Lung (tissue), 12 donors: ENCODE results near the gene TRIM71. TPM values are rescaled to one million over a fixed set of nuclear protein-coding genes. Genes with fewer than 3 reads are reported as not detected.

Experiments used
- ATAC-seq: fragments of 200-7000 bp; cut with Tn5 transposase; one replicate; pipeline ENCODE4 v1.9.1; 2020; ENCODE audit warnings: moderate number of reproducible peaks; ENCODE audit not compliant: insufficient read depth, low FRiP score
- DNase-seq, 3 donors: peaks; one replicate each; pipeline ENCODE4 v3.0.0-alpha.2; 2013 to 2017
- H3K27ac ChIP-seq, 2 donors: one replicate each; pipeline ENCODE4 v1.5.1; 2013; ENCODE audit warnings: mild to moderate bottlenecking in 2 of 2, moderate library complexity in 2 of 2, control low read depth in 1 of 2, inconsistent platforms in 1 of 2, low read depth in 1 of 2, low read length in 1 of 2
- H3K27me3 ChIP-seq, 3 donors: one replicate each; pipeline ENCODE4 v1.5.1; 2013; ENCODE audit warnings: low read length in 2 of 3; ENCODE audit not compliant: control insufficient read depth in 3 of 3, insufficient read depth in 3 of 3
- H3K36me3 ChIP-seq, 4 donors: one replicate each; pipeline ENCODE4 v1.5.1; 2013; ENCODE audit warnings: low read length in 4 of 4, mild to moderate bottlenecking in 1 of 4, moderate library complexity in 1 of 4; ENCODE audit not compliant: control insufficient read depth in 4 of 4, insufficient read depth in 4 of 4
- H3K4me1 ChIP-seq, 5 donors: one replicate each; pipeline ENCODE4 v1.5.1; 2013; ENCODE audit warnings: low read length in 5 of 5, mild to moderate bottlenecking in 2 of 5, moderate library complexity in 1 of 5; ENCODE audit not compliant: control insufficient read depth in 5 of 5, insufficient read depth in 5 of 5
- H3K4me3 ChIP-seq: one replicate; pipeline ENCODE4 v1.5.1; 2013; ENCODE audit warnings: mild to moderate bottlenecking, control low read depth, moderate library complexity
- H3K9ac ChIP-seq, 2 donors: one replicate each; pipeline ENCODE4 v1.5.1; 2013; ENCODE audit warnings: low read length in 2 of 2, control low read depth in 1 of 2; ENCODE audit not compliant: insufficient read depth in 1 of 2
- H3K9me3 ChIP-seq, 4 donors: one replicate each; pipeline ENCODE4 v1.5.1; 2013; ENCODE audit warnings: low read length in 3 of 4, mild to moderate bottlenecking in 1 of 4, moderate library complexity in 1 of 4; ENCODE audit not compliant: control insufficient read depth in 4 of 4, insufficient read depth in 3 of 4
- CTCF ChIP-seq: IDR thresholded peaks from 2 replicates; pipeline ENCODE4 v1.5.1; 2012; ENCODE audit warnings: mild to moderate bottlenecking; ENCODE audit errors: control extremely low read depth, extremely low read depth
- WGBS, 2 donors: extraction: QIAGEN DNeasy Blood & Tissue Kit; methylation state at CpG; one replicate each; pipeline ENCODE4 v1.1.7; 2013; 5-methylcytosine and 5-hydroxymethylcytosine counted together
- polyA plus RNA-seq, 2 donors: library from polyadenylated mRNA; stranded (reverse); fragments of 200-250 nt; gene quantifications; one replicate each; pipeline ENCODE4 v1.2.1, GENCODE V29; 2013
- total RNA-seq, 2 donors: library from RNA; depleted of rRNA in 1 of 2; stranded (reverse); fragments of >200 nt in 1 of 2; gene quantifications; one replicate each; pipeline ENCODE4 v1.2.1, GENCODE V29; 2014 to 2021
- donor health status: control.
- donor health status: control.
- donor health status: Bipolar disorder and iron deficiency.
- donor health status: healthy.
- donor health status: DM: yes; HTN: yes; CAD: no.

TRIM71 gene
- total and polyA plus RNA-seq, 4 donors: 0.45 to 9.9 (median 2.0) TPM

- Histone ChIP-seq H3K4me1 (peaks cover 0 to 20% (median 14%) of the 10 kb centered on the region in 5 donors), H3K9ac (no peak overlapping the region), H3K9me3 (no peaks in the 10 kb centered on the region), H3K27me3 (no peaks in the 10 kb centered on the region), H3K36me3 (no peaks in the 10 kb centered on the region), H3K4me3 (no peak overlapping the region), H3K27ac (no peak overlapping the region)
- DNase-seq (no peak), ATAC-seq (no peak)
- no peak for TF ChIP-seq CTCF
- 86 to 92% methylated on average over 5 of the region's 5 CpGs for WGBS, 2 donors
Observed at GRCh38 chr3:32876920-32877319, 59.1 kb downstream of the TRIM71 start.

DNA sequence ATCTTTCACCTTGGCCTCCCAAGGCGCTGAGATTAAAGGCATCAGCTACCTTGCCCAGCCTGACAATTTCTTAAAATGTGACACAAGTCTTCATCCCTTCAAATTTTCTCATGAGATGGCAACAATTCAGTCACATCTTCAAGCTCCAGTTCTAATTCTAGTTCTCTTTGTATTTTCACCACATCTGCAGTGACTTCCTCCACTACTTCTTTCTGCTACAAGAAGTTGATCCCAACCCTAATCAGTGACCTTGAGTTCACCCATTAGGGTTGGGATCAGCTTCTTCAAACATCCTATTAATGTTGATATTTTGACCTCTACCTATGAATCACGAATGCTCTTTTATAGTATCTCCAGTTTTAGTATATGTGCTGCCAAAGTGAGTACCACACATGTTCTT, 59.8 kb downstream of the TRIM71 start:
- Histone ChIP-seq H3K27me3 (no peaks in the 10 kb centered on the region), H3K4me1 (peaks cover 0 to 14% (median 12%) of the 10 kb centered on the region in 5 donors), H3K9ac (no peak overlapping the region), H3K4me3 (no peak overlapping the region), H3K27ac (no peak overlapping the region), H3K9me3 (no peaks in the 10 kb centered on the region), H3K36me3 (no peaks in the 10 kb centered on the region)
- DNase-seq: no peak
- no peak for ATAC-seq
- TF ChIP-seq CTCF: no peak
- 91 to 98% methylated on average over 2 of the region's 2 CpGs for WGBS, 2 donors

- DNase-seq: no peak
- Histone ChIP-seq H3K4me3 (no peak overlapping the region), H3K9me3 (no peaks in the 10 kb centered on the region), H3K27me3 (no peaks in the 10 kb centered on the region), H3K4me1 (peaks cover 0 to 5% (median 0%) of the 10 kb centered on the region in 5 donors), H3K9ac (no peak overlapping the region), H3K36me3 (no peaks in the 10 kb centered on the region), H3K27ac (no peak overlapping the region)
- ATAC-seq: no peak
- 100% methylated on average over 1 of the region's 1 CpG for WGBS, 2 donors
- no peak for TF ChIP-seq CTCF
Observed at GRCh38 chr3:32880225-32880624, 62.4 kb downstream of the TRIM71 start.

DNA sequence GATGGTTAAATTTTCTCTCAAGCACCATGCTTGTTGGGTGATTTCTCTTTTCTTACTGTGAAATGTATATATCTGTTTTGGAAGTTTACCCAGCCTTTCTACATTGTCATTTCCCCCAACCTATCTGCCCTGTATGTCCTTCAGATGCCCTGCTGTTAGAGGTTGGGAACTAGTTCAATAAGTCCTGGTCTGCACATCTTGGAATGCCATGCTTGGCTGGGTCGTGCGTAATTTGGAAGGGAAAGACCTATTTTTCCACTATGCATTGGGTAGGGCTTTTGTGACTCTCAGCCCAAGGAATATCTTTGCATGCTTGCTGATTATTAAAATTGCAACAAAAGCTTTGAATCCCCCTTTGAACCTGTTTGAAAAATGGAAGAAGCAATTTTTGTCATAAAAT, 63.8 kb downstream of the TRIM71 start:
- ATAC-seq (no peak), DNase-seq (no peak)
- Histone ChIP-seq H3K27ac (no peak overlapping the region), H3K4me1 (peaks cover 0 to 9% (median 2%) of the 10 kb centered on the region in 5 donors), H3K9ac (no peak overlapping the region), H3K4me3 (no peak overlapping the region), H3K36me3 (no peaks in the 10 kb centered on the region), H3K9me3 (no peaks in the 10 kb centered on the region), H3K27me3 (no peaks in the 10 kb centered on the region)
- WGBS, 2 donors: 93 to 94% methylated on average over 2 of the region's 2 CpGs
- no peak for TF ChIP-seq CTCF
